Effector CD4-positive, alpha-beta T cell (primary cell): ENCODE data around the gene NTF4.
"Not testable (repeated sequence)": the region's sequence is repeated elsewhere in the genome, so short reads cannot be mapped to it uniquely, and the experiment has no call there.

Experiments
- DNase-seq: peaks from one replicate; pipeline ENCODE4 v3.0.0-alpha.2; 2020

Gene NTF4

GRCh38 chr19:49056101-49056901 is 8.3 kb downstream of the NTF4 start:
- peak; percentile 21 for DNase-seq

GRCh38 chr19:49050376-49051033 is 14.1 kb downstream of the NTF4 start:
- DNase-seq, result not testable (repeated sequence)

DNA sequence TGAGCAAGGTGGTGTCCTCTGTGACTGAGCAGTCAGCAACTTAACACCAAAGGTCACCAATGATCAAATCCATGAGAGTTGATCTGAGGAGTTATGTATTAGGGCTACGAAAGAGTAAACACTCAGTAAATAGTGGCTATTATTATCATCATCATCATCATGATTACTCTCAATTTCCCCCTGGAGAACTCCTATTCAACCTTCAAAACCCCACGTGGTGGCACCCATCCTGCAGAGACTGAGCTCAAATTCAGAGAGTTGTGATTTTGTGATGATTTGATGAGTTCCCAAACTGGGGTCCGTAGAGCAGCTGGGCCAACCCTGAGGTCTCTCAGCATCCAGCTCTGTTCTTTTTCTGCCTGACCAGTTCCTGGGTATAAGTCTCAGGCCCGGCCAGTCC is 14.8 kb downstream of the NTF4 start:
- not testable (repeated sequence) for DNase-seq

GRCh38 chr19:49049011-49049410 is 15.6 kb downstream of the NTF4 start, which contains the start of gene CGB8:
Gene CGB8 (minus strand): TSS chr19:49049111. CDS start chr19:49048739, 372 bp downstream.
- DNase-seq, result not testable (repeated sequence)

GRCh38 chr19:49043548-49043947 is 21.1 kb downstream of the NTF4 start, which contains the start of gene CGB5:
Gene CGB5 (plus strand): TSS chr19:49043848. CDS start chr19:49044210, 362 bp downstream.
- not testable (repeated sequence) for DNase-seq

DNA sequence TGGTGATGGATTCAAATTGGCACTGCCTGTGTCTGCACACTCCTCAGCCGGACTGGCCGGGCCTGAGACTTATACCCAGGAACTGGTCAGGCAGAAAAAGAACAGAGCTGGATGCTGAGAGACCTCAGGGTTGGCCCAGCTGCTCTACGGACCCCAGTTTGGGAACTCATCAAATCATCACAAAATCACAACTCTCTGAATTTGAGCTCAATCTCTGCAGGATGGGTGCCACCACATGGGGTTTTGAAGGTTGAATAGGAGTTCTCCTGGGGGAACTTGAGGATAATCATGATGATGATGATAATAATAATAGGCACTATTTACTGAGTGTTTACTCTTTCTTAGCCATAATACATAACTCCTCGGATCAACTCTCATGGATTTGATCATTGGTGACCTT is 22.0 kb downstream of the NTF4 start:
- not testable (repeated sequence) for DNase-seq

DNA sequence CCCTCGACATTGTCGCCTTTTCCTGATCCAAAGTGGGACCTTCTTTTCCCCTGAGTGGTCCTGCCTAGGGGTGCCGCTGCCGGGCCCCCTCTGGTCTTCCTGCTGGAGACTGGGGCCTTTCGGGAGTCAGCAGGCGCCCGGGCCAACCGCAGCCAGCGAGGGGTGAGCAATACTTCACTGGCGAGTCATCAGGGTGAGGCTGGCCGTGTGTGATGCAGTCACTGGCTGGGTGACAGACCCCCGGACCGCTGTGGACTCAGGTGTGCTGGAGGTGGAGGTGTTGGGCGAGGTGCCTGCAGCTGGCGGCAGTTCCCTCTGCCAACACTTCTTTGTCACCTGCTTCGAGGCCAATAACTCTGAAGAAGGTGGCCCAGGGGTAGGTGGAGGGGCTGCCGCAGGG is 22.4 kb downstream of the NTF4 start:
- no peak for DNase-seq

GRCh38 chr19:49039736-49040135 is 24.9 kb downstream of the NTF4 start:
- not testable (repeated sequence) for DNase-seq

GRCh38 chr19:49038557-49039276 is 25.9 kb downstream of the NTF4 start:
- DNase-seq, result not testable (repeated sequence)

DNA sequence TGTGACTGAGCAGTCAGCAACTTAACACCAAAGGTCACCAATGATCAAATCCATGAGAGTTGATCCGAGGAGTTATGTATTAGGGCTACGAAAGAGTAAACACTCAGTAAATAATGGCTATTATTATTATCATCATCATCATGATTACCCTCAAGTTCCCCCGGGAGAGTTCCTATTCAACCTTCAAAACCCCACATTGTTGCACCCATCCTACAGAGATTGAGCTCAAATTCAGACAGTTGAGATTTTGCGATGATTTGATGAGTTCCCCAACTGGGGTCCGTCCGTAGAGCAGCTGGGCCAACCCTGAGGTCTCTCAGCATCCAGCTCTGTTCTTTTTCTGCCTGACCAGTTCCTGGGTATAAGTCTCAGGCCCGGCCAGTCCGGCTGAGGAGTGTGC is 26.5 kb downstream of the NTF4 start:
- DNase-seq, result not testable (repeated sequence)

DNA sequence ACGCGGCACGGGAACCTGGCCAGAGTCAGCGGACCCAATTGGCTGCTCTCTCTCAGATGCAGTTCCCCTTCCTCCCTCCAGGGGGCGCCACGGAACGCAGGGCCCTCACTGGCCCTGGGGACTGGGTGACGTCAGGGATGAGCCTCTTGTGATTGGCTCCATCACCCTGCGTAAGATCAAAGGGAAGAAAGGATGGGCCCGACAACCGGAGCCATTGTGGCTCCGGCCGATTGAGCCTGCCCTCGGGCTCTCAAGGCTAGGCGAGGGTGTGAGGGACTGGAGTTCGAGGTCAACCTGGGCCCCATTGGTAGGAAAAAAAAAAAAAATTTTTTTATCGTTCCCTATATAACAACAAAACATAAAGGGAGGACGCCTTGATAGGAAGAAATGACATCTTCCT is 27.8 kb downstream of the NTF4 start, which contains the start of gene CGB1:
CGB1 (minus strand) TSS at position 81 of the 400 bp plus-strand sequence. CDS start 184 bp downstream, outside the sequence.
- DNase-seq, result not testable (repeated sequence)

- peak; percentile 28 for DNase-seq
Measured at GRCh38 chr19:49031642-49032301, 32.8 kb downstream of the NTF4 start, which contains the start of gene CGB2. Gene CGB2 (plus strand): TSS chr19:49031890. CDS start chr19:49032096, 206 bp downstream.

GRCh38 chr19:49030323-49030722 is 34.3 kb downstream of the NTF4 start:
- DNase-seq, result not testable (repeated sequence)

DNA sequence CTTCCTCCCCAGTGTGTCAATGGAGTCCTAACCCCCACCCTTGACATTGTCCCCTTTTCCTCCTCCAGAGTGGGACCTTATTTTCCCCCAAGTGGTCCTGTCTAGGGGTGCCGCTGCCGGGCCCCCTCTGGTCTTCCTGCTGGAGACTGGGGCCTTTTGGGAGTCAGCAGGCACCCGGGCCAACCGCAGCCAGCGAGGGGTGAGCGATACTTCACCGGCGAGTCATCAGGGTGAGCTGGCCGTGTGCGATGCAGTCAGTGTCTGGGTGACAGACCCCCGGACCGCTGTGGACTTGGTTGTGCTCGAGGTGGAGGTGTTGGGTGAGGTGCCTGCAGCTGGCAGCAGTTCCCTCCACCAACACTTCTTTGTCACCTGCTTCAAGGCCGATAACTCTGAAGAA is 34.9 kb downstream of the NTF4 start:
- not testable (repeated sequence) for DNase-seq

DNA sequence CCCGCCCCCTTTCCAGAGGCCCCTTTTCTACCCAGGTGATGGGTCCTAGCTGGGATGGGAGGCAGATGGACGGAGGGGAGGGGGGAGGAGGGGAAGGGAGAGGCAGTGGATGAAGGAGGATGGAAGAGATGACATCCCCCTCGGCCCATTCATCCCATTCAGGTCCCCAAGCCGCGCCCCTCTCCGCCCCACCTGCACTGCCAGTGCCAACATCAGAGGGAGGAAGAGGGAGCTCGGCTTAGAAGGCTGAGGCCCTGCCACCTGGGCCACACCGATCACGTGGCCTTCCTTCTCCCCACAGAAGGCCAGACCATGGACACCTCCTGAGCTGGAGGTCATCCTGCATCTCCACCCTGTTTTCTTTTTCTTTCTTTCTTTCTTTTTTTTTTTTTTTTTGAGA is 35.9 kb downstream of the NTF4 start:
- DNase-seq, result not testable (repeated sequence)

DNA sequence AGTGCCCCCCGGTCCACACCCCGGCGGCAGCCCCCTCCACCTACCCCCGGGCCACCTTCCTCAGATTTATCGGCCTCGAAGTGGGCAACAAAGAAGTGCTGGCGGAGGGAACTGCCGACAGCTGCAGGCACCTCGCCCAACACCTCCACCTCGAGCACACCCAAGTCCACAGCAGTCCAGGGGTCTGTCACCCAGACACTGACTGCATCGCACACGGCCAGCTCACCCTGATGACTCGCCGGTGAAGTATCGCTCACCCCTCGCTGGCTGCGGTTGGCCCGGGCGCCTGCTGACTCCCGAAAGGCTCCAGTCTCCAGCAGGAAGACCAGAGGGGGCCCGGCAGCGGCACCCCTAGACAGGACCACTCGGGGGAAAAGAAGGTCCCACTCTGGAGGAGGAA is 39.0 kb downstream of the NTF4 start:
- not testable (repeated sequence) for DNase-seq

DNA sequence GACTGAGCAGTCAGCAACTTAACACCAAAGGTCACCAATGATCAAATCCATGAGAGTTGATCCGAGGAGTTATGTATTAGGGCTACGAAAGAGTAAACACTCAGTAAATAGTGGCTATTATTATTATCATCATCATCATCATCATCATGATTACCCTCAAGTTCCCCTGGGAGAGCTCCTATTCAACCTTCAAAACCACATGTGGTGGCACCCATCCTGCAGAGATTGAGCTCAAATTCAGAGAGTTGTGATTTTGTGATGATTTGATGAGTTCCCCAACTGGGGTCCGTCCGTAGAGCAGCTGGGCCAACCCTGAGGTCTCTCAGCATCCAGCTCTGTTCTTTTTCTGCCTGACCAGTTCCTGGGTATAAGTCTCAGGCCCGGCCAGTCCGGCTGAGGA is 39.5 kb downstream of the NTF4 start:
- not testable (repeated sequence) for DNase-seq

DNA sequence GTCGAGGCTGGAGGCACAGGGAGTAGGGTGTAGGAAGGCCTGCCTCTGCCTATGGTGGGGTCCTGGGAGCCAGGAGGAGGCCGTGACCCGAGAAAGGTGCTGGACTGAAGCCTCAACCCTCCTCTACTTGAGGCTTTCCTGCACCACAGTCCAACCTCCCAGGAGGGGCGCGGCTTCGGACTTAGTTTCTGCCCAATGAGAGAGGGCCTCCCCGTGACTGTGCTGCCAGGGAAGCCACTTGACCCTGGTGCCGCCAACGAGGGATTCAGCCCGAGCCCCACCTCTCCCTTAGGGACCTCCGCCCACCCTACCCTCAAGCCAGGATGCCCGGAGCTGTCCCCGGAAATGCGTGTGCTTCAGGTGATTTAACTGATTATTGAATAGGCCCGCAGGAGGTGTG is 40.4 kb downstream of the NTF4 start, which contains the start of gene CGB3:
CGB3 (minus strand) TSS at position 101 of the 400 bp plus-strand sequence. CDS start 362 bp downstream, outside the sequence.
- DNase-seq, result not testable (repeated sequence)

GRCh38 chr19:49022116-49022515 is 42.5 kb downstream of the NTF4 start:
- DNase-seq, result no peak

DNA sequence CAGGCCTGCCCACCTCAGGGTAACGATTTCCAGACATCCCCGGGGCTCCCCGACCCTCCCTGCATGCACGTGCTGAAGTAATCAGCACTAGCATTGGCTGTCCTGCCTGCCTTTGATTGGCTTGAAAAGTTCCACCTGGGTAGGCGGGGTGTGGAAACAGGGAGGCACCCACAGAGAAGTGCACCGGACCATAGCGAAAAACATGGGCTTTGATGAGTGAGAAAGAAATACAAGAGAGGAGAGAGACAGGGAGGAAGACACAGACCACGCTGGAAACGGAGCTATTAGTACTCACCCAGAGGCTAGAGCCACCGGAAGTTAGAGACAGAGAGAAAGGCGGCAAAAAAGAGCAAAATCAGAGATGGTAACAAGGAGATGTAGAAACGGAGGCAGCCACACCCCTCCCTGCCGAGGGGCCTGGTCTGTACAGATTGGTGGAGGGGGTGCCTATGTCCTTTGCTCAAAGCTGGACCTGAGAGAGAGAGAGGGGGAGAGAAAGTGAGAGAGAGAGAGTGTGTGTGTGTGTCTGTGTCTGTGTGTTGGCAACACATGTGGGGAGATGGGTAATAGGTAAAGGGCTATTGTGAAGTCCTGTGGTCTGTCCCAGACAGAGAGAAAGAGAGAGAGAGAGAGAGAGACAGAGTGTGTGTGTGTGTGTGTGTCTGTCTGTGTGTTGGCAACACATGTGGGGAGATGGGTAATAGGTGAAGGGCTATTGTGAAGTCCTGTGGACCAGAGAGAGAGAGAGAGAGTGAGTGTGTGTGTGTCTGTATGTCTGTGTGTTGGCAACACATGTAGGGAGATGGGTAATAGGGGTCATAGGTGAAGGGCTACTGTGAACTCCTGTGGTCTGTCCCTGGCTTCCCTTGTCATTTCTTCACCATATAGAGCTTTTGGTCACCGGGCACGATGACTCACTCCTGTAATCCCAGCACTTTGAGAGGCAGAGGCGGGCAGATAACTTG is 43.4 kb downstream of the NTF4 start:
- no peak for DNase-seq

GRCh38 chr19:49020342-49020741 is 44.3 kb downstream of the NTF4 start:
- DNase-seq, result no peak
